ENCODE measurements around the gene TRAPPC10.

Gene TRAPPC10

DNA sequence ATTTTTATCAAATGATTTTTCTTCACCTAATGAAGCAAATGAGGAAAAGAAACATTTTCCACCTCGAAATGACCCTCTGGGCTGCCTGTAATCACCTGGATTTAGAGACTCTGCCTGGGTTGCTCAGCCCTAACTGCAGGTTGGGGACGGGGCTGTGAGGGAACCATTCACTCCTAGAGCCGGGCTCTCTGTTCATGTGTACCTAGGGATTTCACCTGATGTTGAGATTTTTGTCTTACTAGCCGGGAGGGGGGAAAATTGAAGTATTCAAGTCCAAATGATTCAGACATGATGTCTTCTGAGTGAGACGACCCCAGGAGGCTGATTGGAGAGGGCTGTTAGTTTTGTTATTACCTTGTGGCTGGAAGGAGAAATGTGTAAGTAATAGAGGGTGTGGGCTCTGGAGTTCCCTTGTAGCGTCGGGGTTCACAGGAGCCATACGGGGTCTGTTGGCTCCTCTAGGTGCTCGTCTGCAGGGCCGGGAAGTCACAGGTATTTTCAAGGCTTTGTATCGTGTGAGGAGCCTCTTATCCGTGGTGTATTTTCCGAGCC, 52.8 kb downstream of the TRAPPC10 start:
- no peak overlapping the region for H3K4me3 Mint-ChIP-seq
- no peaks in the 10 kb centered on the region for H3K9me3 Mint-ChIP-seq

DNA sequence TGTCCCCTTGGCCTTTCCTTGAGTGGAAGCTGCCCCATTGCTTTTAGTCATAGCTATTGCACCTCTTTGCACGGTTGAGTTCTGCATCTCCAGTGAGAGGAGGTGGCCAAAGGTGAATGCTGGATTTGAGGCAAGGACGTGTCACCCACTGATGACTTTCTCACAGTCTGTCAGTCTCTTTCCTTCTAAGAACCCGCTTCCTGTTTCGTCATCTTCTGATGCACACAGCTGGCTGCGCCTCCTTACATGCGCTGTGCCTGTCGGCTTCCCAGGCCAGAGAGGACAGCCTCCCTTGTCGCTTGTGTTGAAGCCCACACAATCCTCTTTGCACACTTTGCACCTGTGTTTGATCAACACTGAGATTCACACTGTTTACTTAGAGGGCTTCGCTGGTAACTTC, 53.3 kb downstream of the TRAPPC10 start:
- H3K27me3 Mint-ChIP-seq (ENCODE audit: low read depth, poor library complexity): no peaks in the 10 kb centered on the region

More for the DNA sequence above, 52.8 kb downstream of the TRAPPC10 start:
- DNase-seq: no peak
- Mint-ChIP-seq H3K36me3 (ENCODE audit: low read depth) (peaks cover 12% of the 10 kb centered on the region), H3K4me1 (peaks cover 14% of the 10 kb centered on the region), H3K27ac (no peak overlapping the region), H3K27me3 (ENCODE audit: low read depth, poor library complexity) (no peaks in the 10 kb centered on the region)
- TF ChIP-seq, protein P1, sequence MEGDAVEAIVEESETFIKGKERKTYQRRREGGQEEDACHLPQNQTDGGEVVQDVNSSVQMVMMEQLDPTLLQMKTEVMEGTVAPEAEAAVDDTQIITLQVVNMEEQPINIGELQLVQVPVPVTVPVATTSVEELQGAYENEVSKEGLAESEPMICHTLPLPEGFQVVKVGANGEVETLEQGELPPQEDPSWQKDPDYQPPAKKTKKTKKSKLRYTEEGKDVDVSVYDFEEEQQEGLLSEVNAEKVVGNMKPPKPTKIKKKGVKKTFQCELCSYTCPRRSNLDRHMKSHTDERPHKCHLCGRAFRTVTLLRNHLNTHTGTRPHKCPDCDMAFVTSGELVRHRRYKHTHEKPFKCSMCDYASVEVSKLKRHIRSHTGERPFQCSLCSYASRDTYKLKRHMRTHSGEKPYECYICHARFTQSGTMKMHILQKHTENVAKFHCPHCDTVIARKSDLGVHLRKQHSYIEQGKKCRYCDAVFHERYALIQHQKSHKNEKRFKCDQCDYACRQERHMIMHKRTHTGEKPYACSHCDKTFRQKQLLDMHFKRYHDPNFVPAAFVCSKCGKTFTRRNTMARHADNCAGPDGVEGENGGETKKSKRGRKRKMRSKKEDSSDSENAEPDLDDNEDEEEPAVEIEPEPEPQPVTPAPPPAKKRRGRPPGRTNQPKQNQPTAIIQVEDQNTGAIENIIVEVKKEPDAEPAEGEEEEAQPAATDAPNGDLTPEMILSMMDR (IDR thresholded peaks at IDR 0.05): no peak

DNA sequence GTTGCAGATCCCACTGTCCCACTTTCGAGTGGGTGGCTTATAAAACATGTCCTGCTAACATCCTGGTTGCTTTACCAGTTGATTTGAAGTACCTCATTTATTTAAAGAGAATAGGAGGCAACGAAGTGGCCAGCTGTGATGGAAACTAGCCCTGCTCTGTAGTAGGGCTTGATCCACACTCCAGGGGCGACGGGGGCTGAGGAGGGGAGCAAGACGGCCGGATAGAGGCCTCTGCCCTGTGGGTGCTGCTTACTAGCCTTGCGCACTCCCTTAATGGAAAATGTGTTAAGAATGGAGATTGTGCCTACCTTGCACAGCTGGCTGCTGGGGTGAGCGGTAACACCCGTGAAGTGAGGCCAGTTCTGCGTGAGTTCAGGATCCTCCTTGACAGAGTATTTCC, 54.0 kb downstream of the TRAPPC10 start:
- H3K9me3 Mint-ChIP-seq: no peaks in the 10 kb centered on the region
- TF ChIP-seq, protein P1 (IDR thresholded peaks at IDR 0.05): no peak
- H3K4me3 Mint-ChIP-seq: no peak overlapping the region
- H3K27ac Mint-ChIP-seq: no peak overlapping the region
- DNase-seq: no peak
- no peaks in the 10 kb centered on the region for H3K27me3 Mint-ChIP-seq (ENCODE audit: low read depth, poor library complexity)
- peaks cover 11% of the 10 kb centered on the region for H3K36me3 Mint-ChIP-seq (ENCODE audit: low read depth)
- H3K4me1 Mint-ChIP-seq: peaks cover 14% of the 10 kb centered on the region

More for the DNA sequence above, 53.3 kb downstream of the TRAPPC10 start:
- no peaks in the 10 kb centered on the region for H3K9me3 Mint-ChIP-seq
- no peak overlapping the region for H3K27ac Mint-ChIP-seq
- peaks cover 11% of the 10 kb centered on the region for H3K36me3 Mint-ChIP-seq (ENCODE audit: low read depth)
- peaks cover 14% of the 10 kb centered on the region for H3K4me1 Mint-ChIP-seq
- no peak overlapping the region for H3K4me3 Mint-ChIP-seq
- TF ChIP-seq, protein P1 (IDR thresholded peaks at IDR 0.05): no peak
- DNase-seq: no peak

DNA sequence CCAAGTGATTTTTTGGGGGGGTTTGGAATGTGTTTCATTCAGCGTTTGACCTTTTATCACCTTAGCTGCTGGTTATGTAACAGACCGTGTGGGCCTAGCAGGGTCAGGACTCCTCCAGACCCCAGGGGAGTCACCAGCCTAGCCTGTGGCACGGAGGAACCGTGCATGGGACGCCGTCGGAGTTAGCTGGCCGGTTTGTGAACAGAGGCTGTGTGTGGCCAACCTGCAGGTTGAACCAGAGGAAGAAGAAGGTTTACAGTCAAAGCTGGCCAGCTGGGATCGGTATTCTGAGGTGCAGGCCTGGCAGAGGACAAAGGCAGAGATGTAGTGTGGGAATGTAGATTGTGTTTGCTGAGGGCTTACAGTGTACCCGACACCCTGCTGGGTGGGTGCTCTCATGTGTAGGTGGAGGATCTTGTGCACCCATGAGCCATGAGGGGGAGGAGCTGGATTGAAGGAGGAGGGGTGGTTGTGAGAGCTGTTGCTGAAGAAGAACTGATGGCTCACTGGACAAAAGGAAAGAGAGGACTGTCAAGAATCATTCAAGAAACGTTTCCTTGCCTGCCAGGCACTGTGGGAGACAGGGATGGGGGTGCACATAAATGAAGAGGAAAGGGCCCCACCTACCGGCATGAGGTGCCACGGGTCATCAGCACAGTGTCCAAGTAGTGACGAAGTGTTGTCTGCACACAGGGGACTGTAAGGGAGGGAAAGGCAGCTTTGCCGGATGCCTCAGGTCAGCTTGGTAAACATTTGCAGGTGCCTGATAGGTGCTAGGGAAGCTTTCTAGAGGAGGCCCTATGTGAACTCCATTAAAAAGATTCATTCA, 55.1 kb downstream of the TRAPPC10 start:
- H3K27me3 Mint-ChIP-seq (ENCODE audit: low read depth, poor library complexity): no peaks in the 10 kb centered on the region
- DNase-seq: no peak
- H3K4me3 Mint-ChIP-seq: no peak overlapping the region
- H3K4me1 Mint-ChIP-seq: peaks cover 14% of the 10 kb centered on the region
- TF ChIP-seq, protein P1 (IDR thresholded peaks at IDR 0.05): no peak
- H3K9me3 Mint-ChIP-seq: no peaks in the 10 kb centered on the region
- peak overlapping the region; percentile 70 for H3K27ac Mint-ChIP-seq
- peaks cover 12% of the 10 kb centered on the region for H3K36me3 Mint-ChIP-seq (ENCODE audit: low read depth)

- H3K36me3 Mint-ChIP-seq (ENCODE audit: low read depth): peaks cover 20% of the 10 kb centered on the region
- no peak overlapping the region for H3K27ac Mint-ChIP-seq
- no peak overlapping the region for H3K4me3 Mint-ChIP-seq
- TF ChIP-seq, protein P1 (IDR thresholded peaks at IDR 0.05): no peak
- DNase-seq: no peak
- H3K4me1 Mint-ChIP-seq: peaks cover 14% of the 10 kb centered on the region
- H3K9me3 Mint-ChIP-seq: no peaks in the 10 kb centered on the region
- H3K27me3 Mint-ChIP-seq (ENCODE audit: low read depth, poor library complexity): no peaks in the 10 kb centered on the region
Measured at GRCh38 chr21:44070391-44070790, 58.3 kb downstream of the TRAPPC10 start.
